SK-N-SH treated with all-trans-retinoic acid at 6 μM for 48 hours (cell line): ENCODE data around the gene C15orf62.

Experiments
- PATZ1 ChIP-seq: fragments of 250-450 bp; sonication (Bioruptor Pico); IDR thresholded peaks from 2 replicates; pipeline ENCODE4 v1.8.0; 2020; ENCODE audit warnings: mild to moderate bottlenecking, moderate library complexity, borderline replicate concordance
- POU6F1 ChIP-seq: fragments of 250-450 bp; sonication (Bioruptor Pico); IDR thresholded peaks from 2 replicates; pipeline ENCODE4 v1.8.0; 2021; ENCODE audit warnings: low read depth, mild to moderate bottlenecking, moderate library complexity, borderline replicate concordance

GRCh38 chr15:40803688-40804087 is 33.9 kb downstream of the C15orf62 start:
- TF ChIP-seq PATZ1 (CRISPR knock-in tag) = no peak
- no peak for TF ChIP-seq POU6F1 (CRISPR knock-in tag)
